A549 (cell line): ENCODE results near the gene GOLGA8K.
"Not testable (repeated sequence)": the region's sequence is repeated elsewhere in the genome, so short reads cannot be mapped to it uniquely, and the experiment has no call there.

Experiments
- BHLHE40 ChIP-seq: IDR thresholded peaks from 2 replicates; pipeline ENCODE4 v1.6.1; 2012; ENCODE audit warnings: low read depth, low read length, inconsistent platforms
- CBX2 ChIP-seq: fragments of 200-600 bp; sonication (generic); IDR thresholded peaks from 2 replicates; pipeline ENCODE4 v1.6.1; 2016; ENCODE audit warnings: low read depth, mild to moderate bottlenecking, borderline replicate concordance
- CEBPB ChIP-seq, 2 experiments: fragments of >200 bp in 1 of 2; sonication (Bioruptor Twin) in 1 of 2; formaldehyde crosslinking in 1 of 2; IDR thresholded peaks; 2 replicates each; pipeline ENCODE4 v1.6.1; 2012 to 2016
- EP300 ChIP-seq, 2 experiments: fragments of >200 bp; sonication (Bioruptor Twin); formaldehyde crosslinking; IDR thresholded peaks; 2 replicates in 1 of 2; 3 replicates in 1 of 2; pipeline ENCODE4 v1.6.1; 2016 to 2017
- ESRRA ChIP-seq: fragments of 150-350 bp; IDR thresholded peaks from 2 replicates; pipeline ENCODE4 v1.6.1; 2014; ENCODE audit warnings: mild to moderate bottlenecking, low read length, borderline replicate concordance
- KDM1A ChIP-seq: fragments of 200-600 bp; sonication (generic); IDR thresholded peaks from 2 replicates; pipeline ENCODE4 v1.6.1; 2016; ENCODE audit warnings: low read depth, mild to moderate bottlenecking
- MAFK ChIP-seq: fragments of 450-650 bp; IDR thresholded peaks from 2 replicates; pipeline ENCODE4 v1.6.1; 2014; ENCODE audit not compliant: partially characterized antibody
- POLR2A ChIP-seq: IDR thresholded peaks from 2 replicates; pipeline ENCODE4 v1.6.1; 2012; ENCODE audit warnings: mild to moderate bottlenecking, low read length
- RAD21 ChIP-seq, 2 experiments: fragments of >200 bp in 1 of 2; sonication (Bioruptor Twin) in 1 of 2; formaldehyde crosslinking in 1 of 2; IDR thresholded peaks in 1 of 2; conservative IDR thresholded peaks in 1 of 2; 2 replicates in 1 of 2; 3 replicates in 1 of 2; pipeline ENCODE4 v1.6.1; 2012 to 2018; ENCODE audit warnings: inconsistent platforms in 1 of 2
- RCOR1 ChIP-seq: fragments of 150-350 bp; IDR thresholded peaks from 2 replicates; pipeline ENCODE4 v1.6.1; 2014; ENCODE audit warnings: antibody characterized with exemption, low read length, low read depth
- SMC3 ChIP-seq: fragments of >200 bp; sonication (Bioruptor Twin); formaldehyde crosslinking; IDR thresholded peaks from 3 replicates; pipeline ENCODE4 v1.6.1; 2018; ENCODE audit warnings: inconsistent platforms
- TF ChIP-seq, protein P1 (sequence below): fragments of >200 bp; sonication (Bioruptor Twin); formaldehyde crosslinking; IDR thresholded peaks from 3 replicates; pipeline ENCODE4 v1.5.1; 2016
- TF ChIP-seq, protein P2 (sequence below): fragments of 450-650 bp; IDR thresholded peaks from 2 replicates; pipeline ENCODE4 v1.6.1; 2014; ENCODE audit warnings: antibody characterized with exemption

- TF ChIP-seq MAFK; KDM1A; POLR2A; EP300 (IDR thresholded peaks at IDR 0.05); RAD21 (conservative IDR thresholded peaks at IDR 0.05 in 1 of 2, IDR thresholded peaks at IDR 0.05 in 1 of 2); CEBPB (IDR thresholded peaks at IDR 0.05); SMC3; BHLHE40; CBX2; RCOR1; ESRRA: not testable (repeated sequence)
- TF ChIP-seq, protein P1, sequence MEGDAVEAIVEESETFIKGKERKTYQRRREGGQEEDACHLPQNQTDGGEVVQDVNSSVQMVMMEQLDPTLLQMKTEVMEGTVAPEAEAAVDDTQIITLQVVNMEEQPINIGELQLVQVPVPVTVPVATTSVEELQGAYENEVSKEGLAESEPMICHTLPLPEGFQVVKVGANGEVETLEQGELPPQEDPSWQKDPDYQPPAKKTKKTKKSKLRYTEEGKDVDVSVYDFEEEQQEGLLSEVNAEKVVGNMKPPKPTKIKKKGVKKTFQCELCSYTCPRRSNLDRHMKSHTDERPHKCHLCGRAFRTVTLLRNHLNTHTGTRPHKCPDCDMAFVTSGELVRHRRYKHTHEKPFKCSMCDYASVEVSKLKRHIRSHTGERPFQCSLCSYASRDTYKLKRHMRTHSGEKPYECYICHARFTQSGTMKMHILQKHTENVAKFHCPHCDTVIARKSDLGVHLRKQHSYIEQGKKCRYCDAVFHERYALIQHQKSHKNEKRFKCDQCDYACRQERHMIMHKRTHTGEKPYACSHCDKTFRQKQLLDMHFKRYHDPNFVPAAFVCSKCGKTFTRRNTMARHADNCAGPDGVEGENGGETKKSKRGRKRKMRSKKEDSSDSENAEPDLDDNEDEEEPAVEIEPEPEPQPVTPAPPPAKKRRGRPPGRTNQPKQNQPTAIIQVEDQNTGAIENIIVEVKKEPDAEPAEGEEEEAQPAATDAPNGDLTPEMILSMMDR = not testable (repeated sequence)
- TF ChIP-seq, protein P2, sequence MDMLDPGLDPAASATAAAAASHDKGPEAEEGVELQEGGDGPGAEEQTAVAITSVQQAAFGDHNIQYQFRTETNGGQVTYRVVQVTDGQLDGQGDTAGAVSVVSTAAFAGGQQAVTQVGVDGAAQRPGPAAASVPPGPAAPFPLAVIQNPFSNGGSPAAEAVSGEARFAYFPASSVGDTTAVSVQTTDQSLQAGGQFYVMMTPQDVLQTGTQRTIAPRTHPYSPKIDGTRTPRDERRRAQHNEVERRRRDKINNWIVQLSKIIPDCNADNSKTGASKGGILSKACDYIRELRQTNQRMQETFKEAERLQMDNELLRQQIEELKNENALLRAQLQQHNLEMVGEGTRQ = not testable (repeated sequence)
These were observed 56.1 kb downstream of the GOLGA8K start for GRCh38 chr15:32347037-32347436.
